Liver (tissue), 9 donors: ENCODE data around the gene GNA15. TPM values are rescaled to one million over a fixed set of nuclear protein-coding genes. Genes with fewer than 3 reads are reported as not detected.

ENCODE experiments used
- DNase-seq: peaks from one replicate; pipeline ENCODE4 v3.0.0-alpha.2; 2017; ENCODE audit warnings: low spot score
- H3K27ac ChIP-seq, 2 donors: one replicate each; pipeline ENCODE4 v1.7.0; 2013; ENCODE audit warnings: inconsistent platforms in 2 of 2, low read length in 2 of 2, control low read depth in 1 of 2, low read depth in 1 of 2, mild to moderate bottlenecking in 1 of 2
- H3K27me3 ChIP-seq, 4 donors: one replicate each; pipeline versions ENCODE4 v1.6.1 to v1.7.0; 2013; ENCODE audit warnings: low read length in 3 of 4, inconsistent platforms in 1 of 4, mild to moderate bottlenecking in 1 of 4, moderate library complexity in 1 of 4; ENCODE audit not compliant: control insufficient read depth in 4 of 4, insufficient read depth in 4 of 4
- H3K36me3 ChIP-seq, 4 donors: one replicate each; pipeline versions ENCODE4 v1.6.1 to v1.7.0; 2013; ENCODE audit warnings: low read length in 3 of 4, mild to moderate bottlenecking in 3 of 4, low read depth in 1 of 4, moderate library complexity in 1 of 4; ENCODE audit not compliant: control insufficient read depth in 4 of 4, insufficient read depth in 3 of 4
- H3K4me1 ChIP-seq, 4 donors: one replicate each; pipeline versions ENCODE4 v1.6.1 to v1.7.0; 2013; ENCODE audit warnings: low read length in 3 of 4, mild to moderate bottlenecking in 3 of 4, moderate library complexity in 1 of 4; ENCODE audit not compliant: control insufficient read depth in 4 of 4, insufficient read depth in 4 of 4
- H3K4me3 ChIP-seq, 3 donors: one replicate each; pipeline versions ENCODE4 v1.6.1 to v1.7.0; 2013; ENCODE audit warnings: low read length in 3 of 3, control low read depth in 1 of 3, low read depth in 1 of 3, mild to moderate bottlenecking in 1 of 3
- H3K9ac ChIP-seq, 2 donors: one replicate each; pipeline ENCODE4 v1.7.0; 2013; ENCODE audit warnings: low read length in 2 of 2, mild to moderate bottlenecking in 2 of 2, moderate library complexity in 2 of 2, control low read depth in 1 of 2, low read depth in 1 of 2
- H3K9me3 ChIP-seq, 4 donors: one replicate each; pipeline versions ENCODE4 v1.6.1 to v1.7.0; 2013; ENCODE audit warnings: low read length in 3 of 4; ENCODE audit not compliant: control insufficient read depth in 4 of 4
- ATF3 ChIP-seq: IDR thresholded peaks from 2 replicates; pipeline ENCODE4 v1.6.1; 2016; ENCODE audit warnings: antibody characterized with exemption
- CTCF ChIP-seq: fragments of 150-350 bp; IDR thresholded peaks from 2 replicates; pipeline ENCODE4 v1.5.1; 2017; ENCODE audit warnings: improper control_type of control experiment, low read depth, low read length; ENCODE audit not compliant: missing input control
- EGR1 ChIP-seq, 2 donors: IDR thresholded peaks; 2 replicates each; pipeline ENCODE4 v1.6.1; 2016 to 2018; ENCODE audit warnings: antibody characterized with exemption in 2 of 2, low read depth in 2 of 2
- FOXA1 ChIP-seq: IDR thresholded peaks from 2 replicates; pipeline ENCODE4 v1.6.1; 2016; ENCODE audit warnings: antibody characterized with exemption
- FOXA2 ChIP-seq: IDR thresholded peaks from 2 replicates; pipeline ENCODE4 v1.6.1; 2016; ENCODE audit warnings: antibody characterized with exemption
- GABPA ChIP-seq, 2 donors: IDR thresholded peaks in 1 of 2; conservative IDR thresholded peaks in 1 of 2; 2 replicates each; pipeline ENCODE4 v1.6.1; 2016; ENCODE audit warnings: antibody characterized with exemption in 2 of 2, mild to moderate bottlenecking in 1 of 2, moderate library complexity in 1 of 2
- HNF4A ChIP-seq, 2 donors: conservative IDR thresholded peaks; 2 replicates each; pipeline ENCODE4 v1.6.1; 2016; ENCODE audit warnings: antibody characterized with exemption in 2 of 2, mild to moderate bottlenecking in 2 of 2
- HNF4G ChIP-seq: IDR thresholded peaks from 2 replicates; pipeline ENCODE4 v1.6.1; 2016; ENCODE audit warnings: antibody characterized with exemption
- JUND ChIP-seq, 2 donors: IDR thresholded peaks; 2 replicates each; pipeline ENCODE4 v1.6.1; 2016; ENCODE audit warnings: antibody characterized with exemption in 2 of 2
- MAX ChIP-seq: IDR thresholded peaks from 2 replicates; pipeline ENCODE4 v1.6.1; 2016; ENCODE audit warnings: antibody characterized with exemption
- NR2F2 ChIP-seq: IDR thresholded peaks from 2 replicates; pipeline ENCODE4 v1.6.1; 2016; ENCODE audit warnings: antibody characterized with exemption
- RAD21 ChIP-seq, 2 donors: IDR thresholded peaks; 2 replicates each; pipeline ENCODE4 v1.6.1; 2016; ENCODE audit warnings: antibody characterized with exemption in 2 of 2, mild to moderate bottlenecking in 2 of 2
- REST ChIP-seq: IDR thresholded peaks from 2 replicates; pipeline ENCODE4 v1.6.1; 2016; ENCODE audit warnings: antibody characterized with exemption, mild to moderate bottlenecking
- RXRA ChIP-seq, 2 donors: IDR thresholded peaks; 2 replicates each; pipeline ENCODE4 v1.6.1; 2017 to 2018; ENCODE audit warnings: antibody characterized with exemption in 2 of 2, mild to moderate bottlenecking in 1 of 2
- SP1 ChIP-seq: IDR thresholded peaks from 2 replicates; pipeline ENCODE4 v1.6.1; 2018; ENCODE audit warnings: antibody characterized with exemption, mild to moderate bottlenecking
- TAF1 ChIP-seq: conservative IDR thresholded peaks from 2 replicates; pipeline ENCODE4 v1.6.1; 2016; ENCODE audit warnings: antibody characterized with exemption, mild to moderate bottlenecking
- YY1 ChIP-seq: IDR thresholded peaks from 2 replicates; pipeline ENCODE4 v1.6.1; 2016; ENCODE audit warnings: antibody characterized with exemption, mild to moderate bottlenecking
- ZBTB33 ChIP-seq: IDR thresholded peaks from 2 replicates; pipeline ENCODE4 v1.6.1; 2016; ENCODE audit warnings: antibody characterized with exemption
- WGBS: extraction: QIAGEN DNeasy Blood & Tissue Kit; methylation state at CpG from one replicate; pipeline ENCODE4 v1.1.7; 2013; 5-methylcytosine and 5-hydroxymethylcytosine counted together
- polyA plus RNA-seq, 2 donors: library from polyadenylated mRNA; stranded (reverse) in 1 of 2; unstranded in 1 of 2; fragments of 200-250 nt in 1 of 2; fragments of >200 nt in 1 of 2; fragmentation: Nextera tagmentation in 1 of 2; extraction: Ambion mirVana in 1 of 2; gene quantifications; one replicate each; pipeline versions ENCODE4 v1.2.1 to v1.2.3, GENCODE V29; 2013 to 2015
- total RNA-seq, 2 donors: library from RNA; depleted of rRNA; stranded (reverse); fragments of >200 nt; gene quantifications; one replicate each; pipeline ENCODE4 v1.2.3, GENCODE V29; 2014
- donor health status: healthy.
- donor health status: healthy.
- donor health status: healthy.
- donor health status: healthy.
- donor health status: healthy.

The GNA15 gene
- total and polyA plus RNA-seq, 4 donors: 0.11 to 10.4 (median 1.4) TPM

GRCh38 chr19:3104708-3104983 lies 31.2 kb upstream of the GNA15 start:
- Histone ChIP-seq H3K27me3 (no peaks in the 10 kb centered on the region), H3K36me3 (no peaks in the 10 kb centered on the region), H3K9ac (no peak overlapping the region), H3K4me3 (no peak overlapping the region), H3K27ac (no peak overlapping the region), H3K9me3 (no peaks in the 10 kb centered on the region), H3K4me1 (peaks cover 0 to 35% (median 18%) of the 10 kb centered on the region in 4 donors)
- DNase-seq: no peak
- TF ChIP-seq HNF4A (conservative IDR thresholded peaks at IDR 0.05): no peak
- TF ChIP-seq SP1: no peak
- TF ChIP-seq RAD21 (IDR thresholded peaks at IDR 0.05): no peak
- TF ChIP-seq TAF1: no peak
- TF ChIP-seq NR2F2: no peak
- no peak for TF ChIP-seq FOXA1
- WGBS: 69% methylated on average over 10 of the region's 10 CpGs

GRCh38 chr19:3105641-3106508 lies 30.0 kb upstream of the GNA15 start:
- Histone ChIP-seq H3K4me1 (peaks cover 0 to 30% (median 13%) of the 10 kb centered on the region in 4 donors), H3K27ac (no peak overlapping the region), H3K9me3 (no peaks in the 10 kb centered on the region), H3K4me3 (no peak overlapping the region), H3K27me3 (no peaks in the 10 kb centered on the region), H3K9ac (no peak overlapping the region), H3K36me3 (no peaks in the 10 kb centered on the region)
- TF ChIP-seq MAX (no peak), TAF1 (no peak), GABPA (IDR thresholded peaks at IDR 0.05 in 1 of 2, conservative IDR thresholded peaks at IDR 0.05 in 1 of 2) (no peak), RXRA (IDR thresholded peaks at IDR 0.05) (no peak), YY1 (no peak), JUND (IDR thresholded peaks at IDR 0.05) (no peak), RAD21 (IDR thresholded peaks at IDR 0.05) (no peak), HNF4G (no peak), NR2F2 (no peak), REST (no peak)
- WGBS: 88% methylated on average over 33 of the region's 33 CpGs
- no peak for DNase-seq

- TF ChIP-seq NR2F2 (no peak), ZBTB33 (no peak), ATF3 (no peak), HNF4G (no peak), EGR1 (IDR thresholded peaks at IDR 0.05; ENCODE audit: low read depth in 2 of 2) (no peak), JUND (IDR thresholded peaks at IDR 0.05) (no peak), YY1 (no peak), GABPA (IDR thresholded peaks at IDR 0.05 in 1 of 2, conservative IDR thresholded peaks at IDR 0.05 in 1 of 2) (no peak), CTCF (no peak), SP1 (no peak), FOXA2 (no peak)
- no peak overlapping the region for H3K9ac ChIP-seq
- peaks cover 0 to 26% (median 10%) of the 10 kb centered on the region in 4 donors for H3K4me1 ChIP-seq
- no peak overlapping the region for H3K4me3 ChIP-seq
- WGBS: 94% methylated on average over 17 of the region's 17 CpGs
- DNase-seq: no peak
- H3K27me3 ChIP-seq: no peaks in the 10 kb centered on the region
- H3K9me3 ChIP-seq: no peaks in the 10 kb centered on the region
- peaks cover 0 to 4% (median 2%) of the 10 kb centered on the region in 4 donors for H3K36me3 ChIP-seq
- no peak overlapping the region for H3K27ac ChIP-seq
Observed at GRCh38 chr19:3106509-3107141, 29.2 kb upstream of the GNA15 start.
